ENCODE data around the gene LIN37. TPM values are rescaled to one million over a fixed set of nuclear protein-coding genes. Genes with fewer than 3 reads are reported as not detected.
"Not testable (repeated sequence)": the region's sequence is repeated elsewhere in the genome, so short reads cannot be mapped to it uniquely, and the experiment has no call there.

LIN37 gene
- total RNA-seq, 2 donors from 2014 or later = 8.9 to 13.6 TPM

- DNase-seq (ENCODE audit: low spot score) = no peak
- Histone ChIP-seq H3K36me3 (peaks cover 84% of the 10 kb centered on the region), H3K9me3 (no peaks in the 10 kb centered on the region), H3K4me3 (no peak overlapping the region), H3K4me1 (peaks cover 0 to 15% of the 10 kb centered on the region in 2 donors), H3K27ac (no peak overlapping the region), H3K27me3 (no peaks in the 10 kb centered on the region)
- TF ChIP-seq CTCF (IDR thresholded peaks at IDR 0.05) = no peak
Observed at GRCh38 chr19:35723671-35724070, 24.7 kb upstream of the LIN37 start.

DNA sequence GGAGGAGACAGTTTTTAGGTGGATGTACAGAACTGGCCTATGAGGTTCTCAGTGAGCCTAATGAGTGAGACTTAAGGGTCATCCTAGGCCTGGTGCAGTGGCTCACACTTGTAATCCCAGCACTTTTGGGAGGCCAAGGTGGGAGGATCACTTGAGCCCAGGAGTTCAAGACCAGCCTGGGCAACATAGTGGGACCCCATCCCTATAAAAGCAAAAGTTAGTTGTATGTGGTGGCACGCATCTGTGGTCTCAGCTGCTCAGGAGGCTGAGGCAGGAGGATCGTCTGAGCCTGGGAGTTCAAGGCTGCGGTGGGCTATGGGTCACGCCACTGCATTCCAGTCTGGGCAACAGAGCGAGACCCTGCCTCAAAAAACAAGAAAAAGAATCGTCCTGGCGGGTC lies 24.2 kb upstream of the LIN37 start:
- H3K4me3 ChIP-seq; H3K27ac ChIP-seq; DNase-seq (ENCODE audit: low spot score); H3K27me3 ChIP-seq; H3K9me3 ChIP-seq: not testable (repeated sequence)
- Histone ChIP-seq H3K4me1 (peaks cover 0 to 10% of the 10 kb centered on the region in 2 donors), H3K36me3 (peaks cover 89% of the 10 kb centered on the region)

DNA sequence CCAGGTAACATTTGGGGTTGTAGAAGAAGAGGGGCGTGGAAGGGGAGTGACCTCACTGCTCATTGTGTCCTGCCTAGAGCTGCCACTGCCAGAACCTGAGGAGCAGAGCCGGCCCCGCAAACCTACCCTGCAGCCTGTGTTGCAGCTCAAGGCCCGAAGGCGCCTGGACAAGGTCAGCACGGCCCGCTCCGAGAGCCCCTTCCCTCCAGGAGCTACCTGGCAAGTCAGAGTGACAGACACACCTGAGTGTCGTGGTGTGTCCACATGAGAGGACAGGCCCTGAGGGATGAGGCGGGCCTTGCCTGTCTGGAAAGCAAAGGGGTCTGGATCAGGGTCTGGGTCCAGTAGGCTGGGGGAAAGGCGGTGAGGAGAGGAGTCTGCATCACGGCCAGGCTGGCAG lies 23.8 kb upstream of the LIN37 start:
- H3K9me3 ChIP-seq = no peaks in the 10 kb centered on the region
- peaks cover 93% of the 10 kb centered on the region for H3K36me3 ChIP-seq
- no peak for TF ChIP-seq CTCF (IDR thresholded peaks at IDR 0.05)
- peaks cover 0 to 6% of the 10 kb centered on the region in 2 donors for H3K4me1 ChIP-seq
- no peaks in the 10 kb centered on the region for H3K27me3 ChIP-seq
- no peak overlapping the region for H3K27ac ChIP-seq
- H3K4me3 ChIP-seq = no peak overlapping the region
- no peak for DNase-seq (ENCODE audit: low spot score)

GRCh38 chr19:35725216-35725861 lies 23.0 kb upstream of the LIN37 start:
- no peak overlapping the region for H3K4me3 ChIP-seq
- H3K27me3 ChIP-seq = no peaks in the 10 kb centered on the region
- no peak for DNase-seq (ENCODE audit: low spot score)
- no peak for TF ChIP-seq CTCF (IDR thresholded peaks at IDR 0.05)
- H3K4me1 ChIP-seq = no peaks in the 10 kb centered on the region
- H3K9me3 ChIP-seq = no peaks in the 10 kb centered on the region
- peaks cover 94% of the 10 kb centered on the region for H3K36me3 ChIP-seq
- no peak overlapping the region for H3K27ac ChIP-seq

GRCh38 chr19:35727053-35727955 lies 21.1 kb upstream of the LIN37 start:
- no peaks in the 10 kb centered on the region for H3K9me3 ChIP-seq
- H3K36me3 ChIP-seq = peaks cover 98% of the 10 kb centered on the region
- no peaks in the 10 kb centered on the region for H3K27me3 ChIP-seq
- TF ChIP-seq CTCF (IDR thresholded peaks at IDR 0.05) = no peak
- no peaks in the 10 kb centered on the region for H3K4me1 ChIP-seq
- DNase-seq (ENCODE audit: low spot score) = no peak
- no peak overlapping the region for H3K27ac ChIP-seq
- H3K4me3 ChIP-seq = no peak overlapping the region

GRCh38 chr19:35727956-35728706 lies 20.2 kb upstream of the LIN37 start:
- no peak for DNase-seq (ENCODE audit: low spot score)
- Histone ChIP-seq H3K27me3 (no peaks in the 10 kb centered on the region), H3K27ac (no peak overlapping the region), H3K9me3 (no peaks in the 10 kb centered on the region), H3K4me1 (no peaks in the 10 kb centered on the region), H3K4me3 (no peak overlapping the region), H3K36me3 (peaks cover 98% of the 10 kb centered on the region)
- no peak for TF ChIP-seq CTCF (IDR thresholded peaks at IDR 0.05)

Measured in right atrium auricular region (tissue), 2 donors.